ENCODE measurements around the gene USP31. TPM values are rescaled to one million over a fixed set of nuclear protein-coding genes. Genes with fewer than 3 reads are reported as not detected.

The USP31 gene
- total and polyA plus RNA-seq, 2 of the 8 experiments (the other 6 are each of a cell fraction or from before 2014, with no cell fraction given): 6.7 to 19.0 TPM

DNA sequence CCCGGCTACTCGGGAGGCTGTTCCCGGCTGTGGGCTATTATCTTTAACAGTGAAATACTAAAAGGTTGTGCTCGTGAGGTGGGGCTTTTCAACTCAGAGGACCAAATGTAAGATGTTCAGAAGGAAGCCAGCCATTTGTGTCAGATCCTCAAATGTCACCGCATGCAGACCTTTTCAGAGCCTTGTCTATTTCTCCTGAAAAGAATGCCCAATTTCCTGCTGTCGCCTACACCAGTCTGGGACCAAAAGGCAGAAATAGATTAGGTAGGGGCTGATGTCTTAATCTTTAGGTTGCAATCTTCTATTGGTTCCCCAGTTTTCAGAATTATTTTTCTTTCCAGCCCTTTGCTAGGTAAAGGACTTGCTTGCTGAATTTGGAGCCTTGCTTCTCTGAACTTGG lies 8.9 kb upstream of the USP31 start (continued):
- TF ChIP-seq NRF1 (IDR thresholded peaks at IDR 0.05; ENCODE audit: low read depth, low read length) (no peak), ATF2 (IDR thresholded peaks at IDR 0.05; ENCODE audit: low read length) (no peak)
